HG02981 (cell line): Measurements from ENCODE around the gene FAM118A.
"Not testable (repeated sequence)": the region's sequence is repeated elsewhere in the genome, so short reads cannot be mapped to it uniquely, and the experiment has no call there.

ENCODE experiments used
- ATAC-seq: cut with Tn5 transposase; IDR thresholded peaks from one replicate; pipeline ENCODE4 v1.9.1; 2021; ENCODE audit warnings: mild to moderate bottlenecking, moderate library complexity; ENCODE audit not compliant: unreplicated experiment

FAM118A gene

GRCh38 chr22:45308957-45309421 lies 745 bp upstream of the FAM118A start:
- no peak for ATAC-seq

GRCh38 chr22:45310331-45310976 lies 720 bp downstream of the FAM118A start:
- no peak for ATAC-seq

- no peak for ATAC-seq
Measured at GRCh38 chr22:45310977-45311531, 1.3 kb downstream of the FAM118A start.

GRCh38 chr22:45312415-45312814 lies 2.7 kb downstream of the FAM118A start:
- ATAC-seq, result no peak

- no peak for ATAC-seq
Measured at GRCh38 chr22:45312856-45313255, 3.1 kb downstream of the FAM118A start.

- no peak for ATAC-seq
Measured at GRCh38 chr22:45314054-45314721, 4.5 kb downstream of the FAM118A start.

GRCh38 chr22:45314786-45315185 lies 5.1 kb downstream of the FAM118A start:
- no peak for ATAC-seq

GRCh38 chr22:45316796-45317526 lies 7.2 kb downstream of the FAM118A start:
- no peak for ATAC-seq

- peak; percentile 13 for ATAC-seq
Measured at GRCh38 chr22:45317551-45318167, 7.9 kb downstream of the FAM118A start.

- ATAC-seq, result peak; percentile 44
Measured at GRCh38 chr22:45318168-45318557, 8.4 kb downstream of the FAM118A start.

- peak; percentile 51 for ATAC-seq
Measured at GRCh38 chr22:45318558-45319323, 9.0 kb downstream of the FAM118A start.

GRCh38 chr22:45319324-45319685 lies 9.6 kb downstream of the FAM118A start:
- no peak for ATAC-seq

GRCh38 chr22:45320357-45320976 lies 10.7 kb downstream of the FAM118A start:
- no peak for ATAC-seq

GRCh38 chr22:45321827-45322226 lies 12.1 kb downstream of the FAM118A start:
- ATAC-seq, result no peak

GRCh38 chr22:45322873-45323525 lies 13.3 kb downstream of the FAM118A start:
- no peak for ATAC-seq

GRCh38 chr22:45323695-45324094 lies 14.0 kb downstream of the FAM118A start:
- ATAC-seq, result no peak

GRCh38 chr22:45324311-45324711 lies 14.6 kb downstream of the FAM118A start:
- ATAC-seq, result no peak

- ATAC-seq, result not testable (repeated sequence)
Measured at GRCh38 chr22:45328261-45328660, 18.5 kb downstream of the FAM118A start.

GRCh38 chr22:45328822-45329529 lies 19.2 kb downstream of the FAM118A start:
- no peak for ATAC-seq
